ENCODE results near the gene GDPD4.

Gene GDPD4

DNA sequence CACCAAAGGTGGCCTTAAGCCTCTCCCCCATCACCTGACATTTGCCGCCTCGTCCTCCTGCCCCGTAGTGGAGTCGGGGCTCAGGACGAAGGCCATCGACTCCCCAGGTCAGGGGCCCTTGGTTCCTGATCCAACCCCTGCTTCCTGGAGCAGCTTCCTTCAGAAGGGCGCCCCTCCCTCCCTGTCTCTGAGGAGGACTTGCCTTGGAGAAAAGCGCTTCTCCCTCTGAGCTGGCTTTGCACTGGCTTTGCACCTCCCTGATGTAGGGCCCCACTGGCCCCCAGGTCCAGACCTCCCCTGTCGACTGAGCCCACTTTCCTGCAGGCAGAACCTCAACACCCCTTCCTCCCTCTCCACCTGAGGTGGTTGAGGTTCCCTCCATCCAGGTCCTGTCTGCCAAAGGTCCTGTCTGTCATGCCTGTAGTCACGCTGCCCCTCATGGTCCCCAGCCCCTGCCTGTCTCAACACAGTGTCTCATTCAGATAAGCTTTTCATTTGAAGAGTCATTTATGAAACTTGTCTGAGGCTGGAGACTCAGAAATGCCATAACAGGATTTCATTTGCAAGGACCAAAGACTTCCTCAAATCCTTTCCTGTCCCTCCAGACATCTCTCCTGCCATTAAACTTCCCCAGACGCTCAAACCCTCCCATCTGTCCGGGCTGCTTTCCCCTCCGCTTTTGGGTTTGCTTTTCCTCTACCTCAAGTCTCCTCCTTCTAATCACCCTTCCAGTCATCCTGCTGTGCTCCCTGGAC is 95.0 kb downstream of the GDPD4 start:
- 93% methylated on average over 12 of the region's 13 CpGs for WGBS, 2 experiments (ENCODE audit: insufficient coverage in 2 of 2)
- H3K4me3 ChIP-seq (ENCODE audit: extremely low read depth, insufficient read depth, low read length, poor library complexity, severe bottlenecking), result no peak overlapping the region

DNA sequence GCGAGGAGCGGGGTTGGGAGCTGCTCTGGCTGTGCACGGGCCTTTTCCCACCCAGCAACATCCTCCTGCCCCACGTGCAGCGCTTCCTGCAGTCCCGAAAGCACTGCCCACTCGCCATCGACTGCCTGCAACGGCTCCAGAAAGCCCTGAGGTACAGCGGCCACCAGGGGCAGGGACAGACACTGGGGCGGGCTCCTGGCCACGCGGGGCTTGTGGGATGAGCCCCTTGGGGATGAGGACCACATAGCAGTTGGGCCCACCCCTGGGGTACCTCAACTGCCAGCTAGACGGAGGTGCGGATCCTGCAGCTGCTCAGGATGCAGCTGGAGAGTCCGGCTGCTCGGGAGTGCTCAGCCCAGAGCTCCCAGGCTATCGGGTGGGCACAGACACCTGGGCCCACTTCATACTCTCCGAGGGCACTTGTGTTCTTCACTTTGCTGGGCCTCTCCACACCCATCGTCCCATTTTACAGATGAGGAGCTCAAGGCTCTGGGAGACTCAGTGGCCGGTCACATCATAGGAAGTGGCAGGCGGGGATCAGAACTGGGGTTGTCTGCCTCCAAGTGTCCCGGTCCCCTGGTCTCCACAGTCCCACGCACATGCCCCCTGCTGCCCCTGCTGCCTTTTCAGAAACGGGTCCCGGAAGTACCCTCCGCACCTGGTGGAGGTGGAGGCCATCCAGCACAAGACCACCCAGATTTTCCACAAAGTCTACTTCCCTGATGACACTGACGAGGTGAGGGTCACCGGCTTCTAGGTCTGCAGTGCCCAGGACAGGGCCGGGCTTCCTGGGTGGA is 95.8 kb downstream of the GDPD4 start:
- no peaks in the 10 kb centered on the region for H3K4me1 ChIP-seq (ENCODE audit: control insufficient read depth, insufficient read depth, low read length, poor library complexity, severe bottlenecking)
- WGBS, 2 experiments (ENCODE audit: insufficient coverage in 2 of 2), result 85 to 89% methylated on average over 26 to 27 of the region's 30 CpGs
- no peaks in the 10 kb centered on the region for H3K36me3 ChIP-seq (ENCODE audit: control insufficient read depth, insufficient read depth, low read length)
- H3K4me3 ChIP-seq (ENCODE audit: extremely low read depth, insufficient read depth, low read length, poor library complexity, severe bottlenecking), result no peak overlapping the region
- H3K27ac ChIP-seq (ENCODE audit: low read depth, low read length, severe bottlenecking), result no peak overlapping the region
- H3K9me3 ChIP-seq (ENCODE audit: control insufficient read depth, low read length), result no peaks in the 10 kb centered on the region

More for the DNA sequence above, 95.0 kb downstream of the GDPD4 start:
- H3K9me3 ChIP-seq (ENCODE audit: control insufficient read depth, low read length), result no peaks in the 10 kb centered on the region
- H3K27ac ChIP-seq (ENCODE audit: low read depth, low read length, severe bottlenecking), result no peak overlapping the region
- H3K36me3 ChIP-seq (ENCODE audit: control insufficient read depth, insufficient read depth, low read length), result no peaks in the 10 kb centered on the region
- no peaks in the 10 kb centered on the region for H3K4me1 ChIP-seq (ENCODE audit: control insufficient read depth, insufficient read depth, low read length, poor library complexity, severe bottlenecking)

DNA sequence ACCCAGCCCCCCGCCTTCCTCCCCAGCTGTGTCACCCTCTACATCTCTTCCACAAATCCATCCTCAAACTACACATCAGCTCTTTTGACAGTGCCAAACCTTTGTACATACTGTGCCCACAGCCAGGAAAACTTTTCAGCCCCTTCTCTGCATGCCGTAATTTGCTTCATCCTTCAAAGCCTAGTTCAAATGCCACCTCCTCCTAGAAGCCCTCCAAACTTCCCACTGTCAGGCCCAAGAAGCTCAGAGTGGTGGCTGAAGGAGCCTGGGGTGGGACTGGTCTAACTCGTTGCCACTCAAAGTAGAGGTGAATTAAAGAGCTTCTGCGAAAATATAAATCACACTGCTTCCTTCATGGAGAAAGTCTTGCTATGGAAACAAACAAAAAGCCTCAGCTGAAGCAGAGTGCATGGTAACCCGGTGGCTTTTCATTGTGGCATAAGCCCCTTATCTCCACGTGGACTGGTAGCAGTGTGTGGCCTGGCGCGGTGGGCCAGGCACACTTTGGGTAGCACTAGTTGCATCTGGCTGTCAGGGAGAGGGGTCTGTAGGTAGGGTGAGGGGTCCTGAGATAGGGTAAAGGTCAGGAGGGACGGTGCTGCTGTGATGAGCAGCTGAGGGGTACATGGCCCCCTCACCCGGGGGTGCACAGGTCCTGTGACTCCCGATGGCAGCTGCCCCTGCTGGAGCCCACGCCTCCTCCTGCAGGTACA is 96.6 kb downstream of the GDPD4 start:
- Histone ChIP-seq H3K4me1 (ENCODE audit: control insufficient read depth, insufficient read depth, low read length, poor library complexity, severe bottlenecking) (no peaks in the 10 kb centered on the region), H3K4me3 (ENCODE audit: extremely low read depth, insufficient read depth, low read length, poor library complexity, severe bottlenecking) (no peak overlapping the region), H3K27ac (ENCODE audit: low read depth, low read length, severe bottlenecking) (no peak overlapping the region), H3K9me3 (ENCODE audit: control insufficient read depth, low read length) (no peaks in the 10 kb centered on the region), H3K36me3 (ENCODE audit: control insufficient read depth, insufficient read depth, low read length) (no peaks in the 10 kb centered on the region)
- 89 to 93% methylated on average over 11 to 12 of the region's 12 CpGs for WGBS, 2 experiments (ENCODE audit: insufficient coverage in 2 of 2)

DNA sequence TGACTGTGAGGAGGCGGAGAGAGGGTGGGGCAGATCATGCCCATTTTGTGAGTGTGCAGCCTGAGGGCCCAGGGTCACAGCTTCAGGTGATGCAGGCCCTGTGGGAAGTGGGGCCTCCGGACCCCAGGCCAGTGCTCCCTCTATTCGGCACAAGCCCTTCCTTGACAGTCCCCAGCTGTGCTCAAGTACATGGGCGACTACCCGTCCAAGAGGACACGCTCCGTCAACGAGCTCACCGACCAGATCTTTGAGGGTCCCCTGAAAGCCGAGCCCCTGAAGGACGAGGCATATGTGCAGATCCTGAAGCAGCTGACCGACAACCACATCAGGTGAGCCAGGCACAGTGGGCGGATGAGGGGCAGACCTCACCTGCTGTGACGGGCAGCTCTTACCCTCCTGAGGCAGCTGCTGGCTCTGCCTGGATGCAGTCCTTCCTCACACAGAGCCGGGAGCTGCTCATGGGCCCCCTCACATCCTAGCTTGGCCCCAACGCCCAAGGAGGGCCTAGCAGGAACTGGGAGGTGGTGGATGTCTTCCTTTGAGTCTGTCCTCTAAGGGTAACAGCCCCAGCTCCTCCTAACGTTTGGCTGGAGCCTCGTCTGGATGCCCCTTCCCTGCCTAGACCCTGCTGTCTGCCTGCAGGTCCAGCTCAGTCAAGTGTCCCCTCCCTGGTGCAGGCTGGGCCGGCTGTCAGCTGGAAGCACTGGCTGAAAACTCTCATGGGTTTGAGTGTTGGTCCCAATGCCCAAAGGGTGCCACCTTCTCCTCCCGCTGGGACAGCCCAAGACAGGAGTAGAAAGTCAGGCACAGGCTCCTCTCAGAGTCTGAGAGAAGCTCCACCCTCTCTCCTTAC is 97.4 kb downstream of the GDPD4 start:
- H3K4me1 ChIP-seq (ENCODE audit: control insufficient read depth, insufficient read depth, low read length, poor library complexity, severe bottlenecking), result no peaks in the 10 kb centered on the region
- no peaks in the 10 kb centered on the region for H3K36me3 ChIP-seq (ENCODE audit: control insufficient read depth, insufficient read depth, low read length)
- WGBS, 2 experiments (ENCODE audit: insufficient coverage in 2 of 2), result 86 to 93% methylated on average over 19 to 20 of the region's 20 CpGs
- H3K4me3 ChIP-seq (ENCODE audit: extremely low read depth, insufficient read depth, low read length, poor library complexity, severe bottlenecking), result no peak overlapping the region
- H3K27ac ChIP-seq (ENCODE audit: low read depth, low read length, severe bottlenecking), result no peak overlapping the region
- no peaks in the 10 kb centered on the region for H3K9me3 ChIP-seq (ENCODE audit: control insufficient read depth, low read length)

DNA sequence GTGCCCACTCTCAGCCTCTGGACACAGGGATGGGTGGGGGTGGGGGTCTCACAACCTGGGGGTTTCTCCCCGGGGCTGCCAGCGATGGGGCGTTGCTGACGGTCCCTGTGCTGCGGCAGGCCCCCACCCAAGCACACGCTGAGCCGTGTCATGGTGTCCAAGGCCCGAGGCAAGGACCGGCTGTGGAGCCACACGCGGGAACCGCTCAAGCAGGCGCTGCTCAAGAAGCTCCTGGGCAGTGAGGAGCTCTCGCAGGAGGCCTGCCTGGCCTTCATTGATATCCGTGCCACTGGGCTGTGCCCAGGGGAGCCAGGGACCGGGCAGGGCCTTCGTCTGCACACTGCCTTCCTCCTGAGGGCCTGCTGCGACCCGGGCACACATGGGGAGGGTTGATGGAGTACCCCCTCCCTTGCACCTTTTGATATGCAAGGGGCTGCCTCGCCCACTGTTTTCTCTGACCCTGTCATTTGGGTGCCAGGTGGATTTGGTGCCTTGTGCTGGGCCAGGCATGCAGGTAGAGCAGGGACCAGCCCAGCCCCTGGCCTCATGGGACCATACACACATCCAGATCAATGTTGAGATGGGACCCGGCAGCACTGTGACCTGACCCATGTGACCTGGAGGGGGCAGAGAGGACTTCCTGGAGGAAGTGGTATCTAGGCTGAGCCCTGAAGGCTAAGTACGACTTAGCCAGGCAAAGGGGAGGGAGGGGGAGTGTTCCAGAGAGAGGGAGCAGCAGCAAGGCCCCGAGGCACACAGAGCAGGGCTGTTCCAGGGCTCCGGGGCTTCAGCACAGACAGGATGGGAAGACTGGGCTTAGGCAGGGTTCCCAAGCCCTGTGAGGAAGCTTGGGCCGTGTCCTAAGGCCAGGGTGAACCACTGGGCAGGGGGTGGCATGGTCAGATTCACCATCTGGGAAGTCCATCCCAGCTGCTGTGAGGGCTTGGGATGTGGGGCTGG is 98.3 kb downstream of the GDPD4 start:
- Histone ChIP-seq H3K9me3 (ENCODE audit: control insufficient read depth, low read length) (no peaks in the 10 kb centered on the region), H3K27ac (ENCODE audit: low read depth, low read length, severe bottlenecking) (no peak overlapping the region), H3K4me3 (ENCODE audit: extremely low read depth, insufficient read depth, low read length, poor library complexity, severe bottlenecking) (no peak overlapping the region), H3K4me1 (ENCODE audit: control insufficient read depth, insufficient read depth, low read length, poor library complexity, severe bottlenecking) (no peaks in the 10 kb centered on the region), H3K36me3 (ENCODE audit: control insufficient read depth, insufficient read depth, low read length) (no peaks in the 10 kb centered on the region)
- WGBS, 2 experiments (ENCODE audit: insufficient coverage in 2 of 2), result 89 to 91% methylated on average over 21 to 25 of the region's 25 CpGs

DNA sequence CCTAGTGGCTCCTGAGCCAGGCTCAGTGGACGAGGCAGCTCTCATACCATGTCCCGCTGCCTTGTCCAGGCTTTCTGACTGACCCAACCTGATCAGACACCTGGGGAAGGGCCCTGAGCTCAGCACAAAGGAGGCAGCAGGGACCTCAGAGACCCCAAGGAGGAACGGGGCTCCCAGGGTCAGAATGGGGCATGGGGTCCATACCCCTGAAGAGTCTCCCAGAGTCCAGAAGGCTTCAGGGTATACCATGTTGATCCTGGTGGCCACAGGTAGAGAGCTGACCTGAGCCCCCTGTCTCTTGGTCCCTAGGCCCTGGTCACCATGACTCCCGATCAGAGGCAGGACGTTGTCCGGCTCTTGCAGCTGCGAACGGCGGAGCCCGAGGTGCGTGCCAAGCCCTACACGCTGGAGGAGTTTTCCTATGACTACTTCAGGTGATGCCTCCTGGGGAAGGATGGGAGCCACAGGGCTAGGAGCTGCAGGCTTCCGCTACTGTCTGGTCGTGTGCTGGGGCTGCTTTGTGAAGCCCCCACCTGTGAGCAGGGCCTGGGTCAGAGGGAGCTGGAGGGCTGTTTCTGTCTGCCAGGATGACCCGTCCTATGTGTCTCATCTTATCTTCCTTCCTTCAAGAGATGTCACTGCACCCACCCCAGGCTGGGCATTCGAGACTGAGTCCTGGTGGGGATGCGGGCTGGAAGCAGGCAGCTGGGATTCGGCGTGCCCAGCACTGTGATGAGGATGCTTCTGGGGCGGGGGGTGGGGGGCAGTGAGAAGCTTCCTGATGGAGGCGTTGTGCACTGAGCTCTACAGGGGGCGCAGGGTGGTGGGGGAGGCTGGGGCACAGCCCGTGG is 99.3 kb downstream of the GDPD4 start:
- no peak overlapping the region for H3K4me3 ChIP-seq (ENCODE audit: extremely low read depth, insufficient read depth, low read length, poor library complexity, severe bottlenecking)
- no peak overlapping the region for H3K27ac ChIP-seq (ENCODE audit: low read depth, low read length, severe bottlenecking)
- WGBS, 2 experiments (ENCODE audit: insufficient coverage in 2 of 2), result 93 to 94% methylated on average over 17 to 20 of the region's 23 CpGs
- H3K9me3 ChIP-seq (ENCODE audit: control insufficient read depth, low read length), result no peaks in the 10 kb centered on the region
- no peaks in the 10 kb centered on the region for H3K4me1 ChIP-seq (ENCODE audit: control insufficient read depth, insufficient read depth, low read length, poor library complexity, severe bottlenecking)
- no peaks in the 10 kb centered on the region for H3K36me3 ChIP-seq (ENCODE audit: control insufficient read depth, insufficient read depth, low read length)

DNA sequence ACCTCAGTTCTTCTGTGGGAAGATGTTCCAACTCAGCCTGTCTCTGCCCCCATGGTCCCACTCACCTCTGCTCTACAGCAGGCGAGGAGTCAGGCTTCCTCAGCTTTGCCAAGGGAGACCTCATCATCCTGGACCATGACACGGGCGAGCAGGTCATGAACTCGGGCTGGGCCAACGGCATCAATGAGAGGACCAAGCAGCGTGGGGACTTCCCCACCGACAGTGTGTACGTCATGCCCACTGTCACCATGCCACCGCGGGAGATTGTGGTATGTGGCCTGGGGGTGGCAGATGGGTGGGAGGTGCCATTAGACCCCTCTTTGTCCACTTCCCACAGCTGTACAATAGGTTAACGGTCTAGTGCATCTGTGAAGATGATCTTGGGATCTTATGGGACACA is 100.1 kb downstream of the GDPD4 start:
- Histone ChIP-seq H3K4me1 (ENCODE audit: control insufficient read depth, insufficient read depth, low read length, poor library complexity, severe bottlenecking) (no peaks in the 10 kb centered on the region), H3K27ac (ENCODE audit: low read depth, low read length, severe bottlenecking) (no peak overlapping the region), H3K4me3 (ENCODE audit: extremely low read depth, insufficient read depth, low read length, poor library complexity, severe bottlenecking) (no peak overlapping the region), H3K9me3 (ENCODE audit: control insufficient read depth, low read length) (no peaks in the 10 kb centered on the region), H3K36me3 (ENCODE audit: control insufficient read depth, insufficient read depth, low read length) (no peaks in the 10 kb centered on the region)
- WGBS, 2 experiments (ENCODE audit: insufficient coverage in 2 of 2), result 94 to 96% methylated on average over 7 to 8 of the region's 11 CpGs

DNA sequence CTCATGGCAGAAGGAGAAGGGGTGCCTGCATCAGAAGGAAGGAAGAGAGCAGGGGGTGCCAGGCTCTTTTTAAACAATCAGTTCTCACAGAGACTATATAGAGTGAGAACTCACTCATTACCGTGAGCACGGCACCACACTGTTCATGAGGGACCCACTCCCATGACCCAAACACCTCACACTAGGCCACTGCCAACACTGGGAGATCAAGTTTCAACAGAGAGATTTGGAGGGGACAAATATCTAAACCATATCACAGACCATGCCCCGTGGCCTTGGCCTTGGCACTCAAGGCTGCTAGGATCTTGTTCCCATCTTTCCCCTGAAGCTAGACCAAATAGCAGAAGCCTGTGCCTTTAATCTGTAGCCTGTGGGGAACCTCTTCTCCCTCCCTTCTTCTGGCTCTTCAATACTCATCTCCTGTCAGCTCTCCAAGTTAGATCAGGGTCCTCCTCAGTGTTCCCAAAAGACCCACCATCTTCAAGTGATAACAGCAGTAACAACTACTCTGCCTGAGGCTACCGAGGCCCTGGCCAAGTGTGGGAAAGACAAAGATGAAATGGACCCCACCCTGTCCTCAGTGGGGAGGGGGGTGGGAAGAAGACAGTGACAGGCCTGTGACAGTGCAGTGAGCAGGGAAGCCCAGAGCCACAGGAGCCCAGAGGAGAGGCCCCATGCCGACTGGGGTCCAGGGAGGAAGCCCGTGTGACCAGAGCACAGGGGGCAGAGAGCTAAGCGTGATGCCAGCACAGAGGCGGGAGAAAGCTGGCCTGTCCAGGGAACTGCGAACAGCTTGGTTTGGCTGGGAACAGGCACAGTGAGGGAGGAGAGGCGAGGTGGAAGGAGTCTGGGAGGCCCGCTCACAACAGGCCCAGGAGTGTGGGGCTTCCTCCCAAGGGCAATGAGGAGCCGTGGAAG is 100.9 kb downstream of the GDPD4 start:
- Histone ChIP-seq H3K4me1 (ENCODE audit: control insufficient read depth, insufficient read depth, low read length, poor library complexity, severe bottlenecking) (no peaks in the 10 kb centered on the region), H3K4me3 (ENCODE audit: extremely low read depth, insufficient read depth, low read length, poor library complexity, severe bottlenecking) (no peak overlapping the region), H3K27ac (ENCODE audit: low read depth, low read length, severe bottlenecking) (no peak overlapping the region), H3K36me3 (ENCODE audit: control insufficient read depth, insufficient read depth, low read length) (no peaks in the 10 kb centered on the region), H3K9me3 (ENCODE audit: control insufficient read depth, low read length) (no peaks in the 10 kb centered on the region)
- 88 to 93% methylated on average over 9 to 12 of the region's 12 CpGs for WGBS, 2 experiments (ENCODE audit: insufficient coverage in 2 of 2)

All from mesodermal cell (in vitro differentiated cells).